HUES48 (cell line): ENCODE data around the gene TMEM196.
"Not testable (repeated sequence)": the region's sequence is repeated elsewhere in the genome, so short reads cannot be mapped to it uniquely, and the experiment has no call there.

Experiments
- H3K27ac ChIP-seq: one replicate; pipeline ENCODE4 v1.7.0; 2013; ENCODE audit warnings: low read depth, low read length, inconsistent platforms
- H3K27me3 ChIP-seq: 2 replicates; pipeline ENCODE4 v1.6.1; 2013; ENCODE audit warnings: mild to moderate bottlenecking, low read length; ENCODE audit not compliant: control insufficient read depth, insufficient read depth
- H3K36me3 ChIP-seq: 2 replicates; pipeline ENCODE4 v1.6.1; 2013; ENCODE audit warnings: low read length; ENCODE audit not compliant: control insufficient read depth, insufficient read depth
- H3K4me1 ChIP-seq: 2 replicates; pipeline ENCODE4 v1.6.1; 2013; ENCODE audit warnings: mild to moderate bottlenecking, low read length; ENCODE audit not compliant: control insufficient read depth, insufficient read depth
- H3K4me3 ChIP-seq: 2 replicates; pipeline ENCODE4 v1.5.1; 2013; ENCODE audit warnings: mild to moderate bottlenecking, low read depth, low read length
- H3K9ac ChIP-seq: 2 replicates; pipeline ENCODE4 v1.6.1; 2013; ENCODE audit warnings: mild to moderate bottlenecking, low read depth, low read length, moderate library complexity
- H3K9me3 ChIP-seq: 2 replicates; pipeline ENCODE4 v1.6.1; 2013; ENCODE audit warnings: low read length; ENCODE audit not compliant: control insufficient read depth, insufficient read depth

TMEM196 gene

GRCh38 chr7:19707240-19707639, 66.2 kb downstream of the TMEM196 start:
- H3K4me1 ChIP-seq = peaks cover 32% of the 10 kb centered on the region
- H3K4me3 ChIP-seq = peak overlapping the region; percentile 93
- H3K27me3 ChIP-seq = peaks cover 2% of the 10 kb centered on the region; the same call in 1 of the 2 replicates
- peaks cover 14% of the 10 kb centered on the region for H3K36me3 ChIP-seq
- no peak overlapping the region for H3K9ac ChIP-seq
- H3K27ac ChIP-seq = no peak overlapping the region
- H3K9me3 ChIP-seq = no peaks in the 10 kb centered on the region

- Histone ChIP-seq H3K36me3 (peaks cover 21% of the 10 kb centered on the region), H3K9me3 (no peaks in the 10 kb centered on the region), H3K4me3 (0 out of 2 replicates have a peak overlapping the region, but pooled peaks have one; percentile 2), H3K4me1 (peaks cover 32% of the 10 kb centered on the region), H3K9ac (no peak overlapping the region), H3K27me3 (0 out of 2 replicates have a peak, but pooled peaks cover 2% of the 10 kb centered on the region), H3K27ac (peak overlapping the region; percentile 40)
Observed at GRCh38 chr7:19705663-19706062, 67.8 kb downstream of the TMEM196 start.

- Histone ChIP-seq H3K4me1 (peaks cover 13% of the 10 kb centered on the region), H3K4me3 (no peak overlapping the region), H3K36me3 (peaks cover 44% of the 10 kb centered on the region)
Observed at GRCh38 chr7:19701471-19701870, 71.9 kb downstream of the TMEM196 start.

GRCh38 chr7:19700936-19701335, 72.5 kb downstream of the TMEM196 start:
- Histone ChIP-seq H3K9me3 (no peaks in the 10 kb centered on the region), H3K36me3 (peaks cover 44% of the 10 kb centered on the region), H3K27ac (no peak overlapping the region), H3K27me3 (no peaks in the 10 kb centered on the region), H3K4me3 (no peak overlapping the region), H3K4me1 (peaks cover 7% of the 10 kb centered on the region), H3K9ac (no peak overlapping the region)

More at GRCh38 chr7:19701471-19701870, 71.9 kb downstream of the TMEM196 start:
- H3K9ac ChIP-seq = no peak overlapping the region
- H3K27ac ChIP-seq = no peak overlapping the region
- H3K9me3 ChIP-seq = no peaks in the 10 kb centered on the region
- H3K27me3 ChIP-seq = no peaks in the 10 kb centered on the region

- Histone ChIP-seq H3K9ac (no peak overlapping the region), H3K27me3 (no peaks in the 10 kb centered on the region), H3K27ac (no peak overlapping the region), H3K36me3 (peaks cover 36% of the 10 kb centered on the region), H3K9me3 (no peaks in the 10 kb centered on the region), H3K4me1 (no peaks in the 10 kb centered on the region), H3K4me3 (no peak overlapping the region)
Observed at GRCh38 chr7:19698331-19698730, 75.1 kb downstream of the TMEM196 start.

- H3K36me3 ChIP-seq = peaks cover 30% of the 10 kb centered on the region
- H3K27ac ChIP-seq = no peak overlapping the region
- H3K4me1 ChIP-seq = no peaks in the 10 kb centered on the region
- no peak overlapping the region for H3K9ac ChIP-seq
- H3K9me3 ChIP-seq = peaks cover 8% of the 10 kb centered on the region; the same call in 1 of the 2 replicates
- no peak overlapping the region for H3K4me3 ChIP-seq
- no peaks in the 10 kb centered on the region for H3K27me3 ChIP-seq
Observed at GRCh38 chr7:19696926-19697325, 76.5 kb downstream of the TMEM196 start.

GRCh38 chr7:19692111-19692828, 81.1 kb downstream of the TMEM196 start:
- Histone ChIP-seq H3K36me3 (peaks cover 2% of the 10 kb centered on the region), H3K4me3 (no peak overlapping the region), H3K9me3 (peaks cover 8% of the 10 kb centered on the region; the same call in 1 of the 2 replicates), H3K4me1 (no peaks in the 10 kb centered on the region), H3K27ac (no peak overlapping the region), H3K27me3 (no peaks in the 10 kb centered on the region), H3K9ac (no peak overlapping the region)

- Histone ChIP-seq H3K27me3 (no peaks in the 10 kb centered on the region), H3K36me3 (no peaks in the 10 kb centered on the region), H3K9me3 (peaks cover 8% of the 10 kb centered on the region; the same call in 1 of the 2 replicates), H3K4me1 (no peaks in the 10 kb centered on the region), H3K9ac (no peak overlapping the region), H3K27ac (no peak overlapping the region), H3K4me3 (no peak overlapping the region)
Observed at GRCh38 chr7:19690736-19691135, 82.7 kb downstream of the TMEM196 start.

GRCh38 chr7:19689130-19689529, 84.3 kb downstream of the TMEM196 start:
- H3K4me3 ChIP-seq, H3K27me3 ChIP-seq, H3K36me3 ChIP-seq, H3K27ac ChIP-seq, H3K9me3 ChIP-seq, H3K4me1 ChIP-seq, H3K9ac ChIP-seq: not testable (repeated sequence)

- no peak overlapping the region for H3K27ac ChIP-seq
- H3K36me3 ChIP-seq = no peaks in the 10 kb centered on the region
- no peak overlapping the region for H3K9ac ChIP-seq
- no peaks in the 10 kb centered on the region for H3K27me3 ChIP-seq
- no peak overlapping the region for H3K4me3 ChIP-seq
- H3K9me3 ChIP-seq = no peaks in the 10 kb centered on the region
- no peaks in the 10 kb centered on the region for H3K4me1 ChIP-seq
Observed at GRCh38 chr7:19681596-19681995, 91.8 kb downstream of the TMEM196 start.

GRCh38 chr7:19677180-19677579, 96.2 kb downstream of the TMEM196 start:
- Histone ChIP-seq H3K27me3 (no peaks in the 10 kb centered on the region), H3K9ac (no peak overlapping the region), H3K36me3 (no peaks in the 10 kb centered on the region), H3K4me1 (no peaks in the 10 kb centered on the region), H3K4me3 (no peak overlapping the region), H3K9me3 (no peaks in the 10 kb centered on the region), H3K27ac (no peak overlapping the region)
